GM04504 (cell line): ENCODE measurements around the gene ZBTB20.
A peak's percentile ranks its signal among the peaks of the same experiment; 100 is the strongest.

Experiments
- DNase-seq: peaks from one replicate; pipeline ENCODE4 v3.0.0-alpha.2; 2012; ENCODE audit warnings: low read depth

Gene ZBTB20

DNA sequence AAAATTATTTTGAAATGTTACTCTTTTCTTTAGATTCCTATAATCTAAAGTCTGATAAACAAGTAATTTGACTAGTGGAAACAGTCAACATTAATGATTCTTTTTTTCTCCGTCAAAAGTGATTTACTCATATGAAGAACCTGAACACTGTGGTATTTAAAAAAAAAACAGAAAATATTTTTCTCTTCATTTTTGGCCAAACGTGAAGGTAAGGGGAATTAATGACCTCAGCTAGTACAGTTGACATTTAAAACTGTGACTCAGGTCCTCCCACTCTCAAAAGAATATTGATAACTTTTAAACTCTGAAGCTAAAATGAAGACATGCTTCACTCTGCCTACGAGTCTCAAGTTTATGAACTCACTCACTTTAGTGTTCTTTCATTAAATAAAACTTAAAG, 818.7 kb downstream of the ZBTB20 start:
- DNase-seq = no peak

DNA sequence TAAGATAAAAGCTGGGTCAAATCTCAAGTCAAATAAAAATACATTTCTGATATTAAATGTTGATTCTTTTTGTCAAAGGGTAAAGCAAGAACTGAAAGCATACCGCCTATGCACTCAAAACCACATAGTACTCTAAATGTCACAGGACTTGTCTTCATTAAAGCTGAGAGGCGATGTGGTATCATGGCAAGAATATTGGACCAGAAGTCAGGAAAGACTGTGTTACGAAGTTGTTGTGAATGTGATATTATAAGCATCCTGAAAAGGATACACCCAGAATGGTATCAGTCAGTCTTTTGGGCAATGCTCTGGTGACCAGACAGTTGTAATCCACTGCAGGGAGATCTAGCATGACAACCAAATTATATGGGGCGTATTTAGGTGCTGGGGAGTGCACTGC, 819.4 kb downstream of the ZBTB20 start:
- no peak for DNase-seq

DNA sequence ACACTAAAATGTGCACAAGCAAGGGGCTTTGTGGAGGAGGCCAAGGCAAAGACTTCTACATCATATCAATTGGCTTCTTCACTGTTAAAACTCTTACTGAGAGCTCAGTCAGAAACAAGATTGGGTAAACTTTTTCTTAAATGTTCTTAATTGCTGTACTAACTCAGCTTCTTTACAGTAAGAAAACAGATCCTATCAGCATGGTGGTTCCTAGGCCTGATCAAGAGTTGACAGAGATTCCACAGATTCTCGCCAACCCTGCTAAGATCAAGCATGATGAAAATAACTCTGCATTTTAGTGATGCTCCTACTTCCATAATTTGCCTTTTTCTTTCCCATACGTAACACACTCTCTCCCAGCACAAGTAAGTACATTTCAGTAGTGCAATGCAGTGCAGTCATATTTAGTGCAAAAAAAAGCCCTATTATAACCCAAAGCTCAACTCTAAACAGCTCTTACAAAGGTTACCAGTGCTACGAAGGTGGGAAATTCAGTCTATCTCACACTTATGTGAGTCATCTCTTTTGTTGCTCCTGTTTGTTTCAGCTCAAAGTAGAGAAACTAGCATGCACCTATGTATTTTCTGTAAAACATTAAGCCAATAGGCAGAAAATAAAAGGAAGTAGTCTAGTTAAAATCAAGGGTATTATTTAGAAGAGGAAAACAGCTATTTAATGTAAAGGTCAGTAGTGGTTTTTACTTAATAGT, 823.4 kb downstream of the ZBTB20 start:
- no peak for DNase-seq

DNA sequence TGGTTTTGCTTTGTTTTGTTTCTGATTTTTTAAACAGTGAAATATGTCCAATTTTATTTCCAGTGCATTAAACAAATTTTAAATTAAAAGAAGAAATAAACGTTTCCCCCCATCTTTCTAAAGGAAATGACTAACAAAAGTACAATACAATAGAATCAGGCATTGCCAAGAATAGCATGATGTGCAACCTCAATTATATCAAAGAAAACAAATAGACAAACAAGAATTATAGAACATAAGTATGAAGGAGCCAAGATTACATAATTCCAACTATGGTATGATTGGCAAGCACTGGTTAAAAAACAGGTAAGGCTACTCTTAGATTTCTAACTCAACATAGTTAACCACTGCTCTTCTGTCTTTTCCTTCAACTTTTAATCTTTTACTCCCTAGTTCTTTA, 826.8 kb downstream of the ZBTB20 start:
- DNase-seq = no peak

DNA sequence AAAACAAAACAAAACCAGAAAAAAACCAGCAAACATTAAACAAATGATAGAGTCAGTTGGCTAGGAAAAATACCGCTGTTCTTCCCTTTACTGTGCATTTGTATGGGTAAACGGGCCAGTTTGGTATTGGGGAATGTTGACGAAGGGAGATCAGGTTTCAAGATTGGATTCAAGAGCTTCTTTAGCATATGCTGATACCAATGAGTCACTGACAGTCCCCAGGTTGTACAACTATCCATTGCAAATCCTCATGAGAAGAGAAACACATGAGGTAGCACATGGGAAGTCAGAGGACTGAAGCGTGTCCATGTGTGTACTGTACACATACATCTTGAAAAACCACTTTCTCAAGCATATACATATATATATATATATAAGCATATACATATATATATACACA, 827.6 kb downstream of the ZBTB20 start:
- peak; percentile 22 for DNase-seq

DNA sequence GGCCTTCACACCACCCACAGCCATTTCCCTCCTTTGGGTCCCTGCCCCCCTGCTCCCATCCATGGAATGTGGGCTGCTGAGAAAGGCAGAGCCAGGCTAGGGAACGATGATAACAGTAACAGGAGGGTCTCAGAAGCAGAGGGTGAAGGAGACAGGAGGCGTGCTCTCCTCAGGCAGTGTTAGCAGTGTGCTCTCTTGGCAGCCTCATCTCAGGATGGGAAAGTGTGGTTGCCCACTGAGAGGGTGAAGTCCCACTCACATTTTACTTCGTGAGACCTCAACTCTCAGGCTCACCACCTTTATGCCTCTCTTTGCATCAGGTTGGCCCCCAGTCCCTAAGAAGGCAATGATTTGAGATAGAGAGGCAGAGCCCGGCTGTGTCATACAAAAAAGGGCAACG, 828.8 kb downstream of the ZBTB20 start:
- DNase-seq = no peak

DNA sequence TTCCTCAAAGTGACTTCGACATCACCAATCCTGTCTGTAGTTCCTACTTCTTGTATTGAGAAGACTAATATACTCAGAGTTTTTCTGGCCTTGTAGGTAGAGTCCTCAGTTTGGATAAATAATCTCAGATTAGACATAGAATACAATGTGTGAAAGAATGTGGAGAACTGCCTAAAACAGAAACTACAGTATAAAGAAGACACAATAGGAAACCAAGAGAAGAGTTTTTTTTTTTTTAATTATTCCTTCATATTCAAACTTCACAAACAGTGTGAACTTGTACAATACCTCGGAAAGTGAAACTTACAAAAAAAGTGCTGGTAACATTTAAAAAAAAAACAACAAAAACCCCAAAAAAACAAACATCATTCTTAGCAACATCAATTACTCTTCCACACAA, 832.8 kb downstream of the ZBTB20 start:
- DNase-seq = no peak

DNA sequence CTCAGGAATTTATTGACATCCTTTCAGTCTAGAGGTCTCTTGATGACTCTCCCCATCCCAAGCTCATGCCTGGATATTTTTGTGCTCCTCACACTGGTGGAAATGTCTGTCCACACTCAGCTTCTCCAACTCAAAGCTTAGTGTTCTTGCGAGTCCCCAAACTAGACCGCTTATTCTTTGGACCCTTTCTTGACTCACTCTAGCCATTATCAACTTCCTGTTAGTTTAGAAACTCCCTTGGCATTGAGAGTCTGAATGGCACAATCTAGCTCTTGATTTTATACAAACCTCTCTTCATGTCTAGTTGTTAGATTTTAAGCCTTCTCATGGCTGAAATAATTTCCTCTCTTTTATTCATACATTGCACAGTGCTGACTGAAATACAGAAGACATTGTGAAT, 833.7 kb downstream of the ZBTB20 start:
- no peak for DNase-seq

DNA sequence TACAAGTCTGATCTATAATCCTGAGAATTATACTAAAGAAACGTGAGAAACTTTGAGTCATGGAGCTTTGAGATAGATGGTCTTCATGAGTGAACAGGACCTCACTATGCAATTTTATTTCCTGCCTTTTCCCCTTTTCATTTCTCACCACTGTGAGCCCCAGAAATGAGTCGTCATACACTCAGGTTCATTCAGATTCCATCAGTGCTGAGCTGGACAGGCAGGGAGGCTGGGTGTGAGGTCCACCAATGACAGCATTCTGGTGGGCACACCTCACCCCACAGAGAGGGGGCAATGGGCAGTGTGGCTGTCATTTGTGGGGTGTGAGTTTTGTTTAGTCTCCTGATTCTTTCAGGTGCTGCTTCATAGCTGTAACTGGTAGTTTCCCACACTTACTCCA, 836.4 kb downstream of the ZBTB20 start:
- DNase-seq = no peak

DNA sequence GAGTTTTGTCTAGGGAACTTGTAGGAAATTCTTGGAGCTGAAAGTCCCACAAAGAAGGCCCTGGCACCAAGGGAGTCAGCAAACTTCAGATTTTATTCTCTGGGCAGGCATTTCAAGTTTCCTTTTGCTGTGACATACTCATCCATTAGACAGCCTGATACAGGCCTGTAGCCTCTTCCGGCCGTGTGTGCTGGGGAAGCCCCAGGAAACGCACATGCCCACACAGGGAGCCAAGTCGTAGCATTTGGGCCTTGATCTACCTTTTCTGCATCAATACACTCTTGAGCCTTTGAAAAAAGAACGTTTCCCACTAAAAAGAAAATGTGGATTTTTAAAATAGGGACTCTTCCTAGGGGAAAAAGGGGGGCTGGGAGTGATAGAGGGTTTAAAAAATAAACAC, 838.3 kb downstream of the ZBTB20 start:
- DNase-seq = no peak

DNA sequence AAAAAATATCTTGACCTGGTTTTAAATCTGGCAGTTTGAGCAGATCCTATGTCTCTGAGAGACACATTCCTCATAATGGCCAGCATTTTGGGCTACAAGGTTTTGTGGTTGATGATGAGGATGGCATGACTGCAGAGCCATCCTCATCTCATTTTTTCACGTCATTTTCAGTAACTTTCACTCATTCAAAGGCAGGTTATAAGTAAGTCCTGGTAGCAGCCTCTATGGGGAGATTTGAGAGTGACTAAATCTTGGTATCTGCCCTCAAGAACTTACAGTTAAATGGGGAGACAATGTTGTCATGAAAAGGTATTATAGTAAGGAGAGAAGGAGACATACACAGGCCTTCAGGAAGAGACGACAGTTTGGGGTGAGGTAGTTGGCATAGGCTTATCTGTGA, 838.7 kb downstream of the ZBTB20 start:
- no peak for DNase-seq

DNA sequence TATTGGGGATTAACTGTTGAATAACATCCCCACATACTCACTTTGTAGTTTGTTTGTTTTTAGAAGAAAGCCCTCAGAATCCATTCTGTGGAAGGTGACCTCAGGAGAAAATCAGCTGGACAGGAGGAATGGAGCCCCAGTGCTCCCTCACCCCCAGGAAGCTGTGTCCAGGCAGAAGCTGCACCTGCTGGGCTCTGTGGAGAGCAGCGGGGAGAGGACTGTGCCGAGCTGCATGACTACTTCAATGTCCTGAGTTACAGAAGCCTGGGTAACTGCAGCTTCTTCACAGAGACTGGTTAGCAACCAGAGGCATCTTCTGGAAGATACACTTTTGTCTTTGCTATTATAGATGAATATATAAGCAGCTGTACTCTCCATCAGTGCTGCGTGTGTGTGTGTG, 839.3 kb downstream of the ZBTB20 start:
- no peak for DNase-seq

DNA sequence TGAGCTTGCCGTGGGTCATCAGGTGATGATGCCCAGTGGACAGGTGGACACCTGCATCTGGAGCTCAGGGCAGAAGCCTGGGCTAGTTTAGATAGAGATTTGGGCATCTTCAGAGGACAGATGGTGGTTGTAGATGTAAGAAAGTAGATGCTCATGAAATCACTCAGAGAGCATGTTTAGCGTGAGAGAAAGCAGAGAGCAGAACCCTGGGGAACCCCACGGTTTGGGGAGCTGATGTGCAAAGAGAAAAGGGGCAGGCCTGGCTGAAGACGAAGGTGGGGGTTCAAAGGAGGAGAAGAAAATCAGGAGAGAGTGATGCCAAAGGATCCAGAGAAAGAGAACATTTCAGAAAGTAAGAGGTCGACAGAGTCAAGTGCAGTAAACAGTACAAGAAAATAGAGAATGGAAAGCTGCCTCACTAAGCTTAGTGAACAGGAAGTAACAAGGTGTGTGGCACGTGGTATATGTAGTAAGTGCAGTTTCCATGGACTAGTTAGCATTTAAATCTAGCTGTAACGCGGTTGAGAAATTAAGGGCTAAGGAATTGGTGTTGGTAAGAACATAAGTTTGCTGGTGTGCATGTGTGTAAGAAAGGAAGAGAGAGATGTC, 839.8 kb downstream of the ZBTB20 start:
- no peak for DNase-seq

DNA sequence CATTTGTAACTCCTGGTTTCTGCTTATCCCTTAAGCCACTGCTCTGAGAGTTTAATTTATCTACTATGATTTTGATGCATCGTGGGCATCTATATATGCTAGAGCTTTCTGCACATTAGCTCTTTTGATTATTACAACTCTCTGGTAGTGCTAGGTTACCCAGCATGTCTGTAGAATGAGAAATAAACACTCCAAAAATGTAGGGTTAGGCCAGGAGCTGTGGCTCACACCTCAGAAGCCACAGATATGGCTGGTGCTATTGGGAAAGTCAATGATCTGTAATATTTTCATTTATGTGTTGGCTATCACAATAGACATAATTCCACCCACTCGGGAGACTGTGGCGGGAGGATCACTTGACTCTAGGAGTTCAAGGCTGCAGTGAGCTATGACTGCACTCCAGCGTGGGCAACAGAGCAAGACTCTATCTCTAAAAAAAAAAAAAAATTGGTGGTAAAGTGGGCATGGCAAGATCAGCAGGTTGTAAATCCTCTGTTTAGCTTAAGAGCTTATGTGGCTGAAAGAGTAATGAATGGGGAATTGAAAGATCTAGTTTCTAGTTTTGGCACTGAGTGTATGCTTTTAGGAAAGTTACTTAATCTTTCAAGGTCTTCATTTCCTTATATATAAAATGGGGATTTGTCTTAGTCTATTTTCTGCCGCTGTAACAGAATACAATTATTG, 847.0 kb downstream of the ZBTB20 start:
- no peak for DNase-seq

DNA sequence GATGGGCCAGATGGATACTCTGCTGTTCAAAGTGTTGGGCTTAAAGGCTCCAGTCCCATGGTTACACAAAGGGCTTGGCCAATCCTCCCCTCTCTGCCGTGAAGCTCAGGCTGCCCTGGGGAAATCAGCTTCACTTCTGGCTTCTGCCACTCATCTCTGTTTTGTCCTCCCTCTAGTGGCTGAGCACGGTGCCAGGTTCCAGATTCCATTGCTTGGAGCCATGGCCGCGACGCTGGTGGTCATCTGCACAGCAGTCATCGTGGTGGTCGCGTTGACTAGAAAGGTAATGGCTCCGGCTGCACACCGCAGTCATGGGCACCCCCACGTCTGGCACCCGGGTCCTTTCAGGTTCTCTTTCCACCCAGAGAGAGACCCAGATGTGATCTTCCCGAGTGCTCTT, 847.7 kb downstream of the ZBTB20 start:
- no peak for DNase-seq

DNA sequence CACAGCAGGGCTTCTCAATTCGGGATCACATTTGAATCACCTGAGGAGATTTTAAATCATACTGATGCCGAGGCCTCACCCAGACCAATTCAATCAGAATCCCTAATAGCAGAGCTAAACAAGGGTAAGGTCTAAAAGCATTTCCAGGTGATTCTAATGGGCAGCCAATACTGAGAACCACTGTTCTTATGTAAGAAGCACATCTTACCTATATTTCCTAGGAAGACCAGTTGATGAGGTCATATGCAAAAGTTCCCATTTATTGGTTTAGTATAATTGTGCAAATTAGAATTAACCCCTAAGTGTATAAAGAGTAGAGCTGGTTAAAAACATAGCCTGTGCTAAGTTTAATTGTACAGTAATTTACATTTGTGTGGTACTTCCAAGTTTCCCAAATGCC, 851.1 kb downstream of the ZBTB20 start:
- DNase-seq = no peak

DNA sequence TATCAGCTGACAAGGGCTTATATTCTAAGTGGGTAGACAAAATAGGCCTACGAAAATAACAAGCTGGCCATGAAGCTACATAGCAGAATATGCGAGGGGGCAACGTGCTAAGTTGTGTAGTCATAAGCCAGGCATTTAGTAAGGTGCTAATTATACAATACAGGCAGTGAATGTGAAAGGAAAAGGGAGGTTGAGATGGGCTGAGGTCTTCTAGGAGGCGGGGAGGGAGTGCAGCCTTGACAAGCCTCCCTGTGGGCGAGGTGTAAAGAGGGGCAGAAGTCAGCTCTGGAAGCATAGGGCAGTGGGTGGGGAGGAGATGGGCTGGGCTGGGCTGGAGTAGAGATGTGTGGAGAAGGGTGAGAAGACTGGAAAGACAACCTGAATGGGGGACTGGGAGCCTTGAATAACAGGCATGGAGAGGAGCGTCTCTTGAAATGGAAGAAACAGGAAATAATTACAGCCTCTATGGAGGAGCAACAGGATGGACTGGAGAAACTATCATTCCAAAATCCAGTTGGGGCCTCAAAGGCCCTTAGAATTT, 852.1 kb downstream of the ZBTB20 start:
- DNase-seq = no peak

DNA sequence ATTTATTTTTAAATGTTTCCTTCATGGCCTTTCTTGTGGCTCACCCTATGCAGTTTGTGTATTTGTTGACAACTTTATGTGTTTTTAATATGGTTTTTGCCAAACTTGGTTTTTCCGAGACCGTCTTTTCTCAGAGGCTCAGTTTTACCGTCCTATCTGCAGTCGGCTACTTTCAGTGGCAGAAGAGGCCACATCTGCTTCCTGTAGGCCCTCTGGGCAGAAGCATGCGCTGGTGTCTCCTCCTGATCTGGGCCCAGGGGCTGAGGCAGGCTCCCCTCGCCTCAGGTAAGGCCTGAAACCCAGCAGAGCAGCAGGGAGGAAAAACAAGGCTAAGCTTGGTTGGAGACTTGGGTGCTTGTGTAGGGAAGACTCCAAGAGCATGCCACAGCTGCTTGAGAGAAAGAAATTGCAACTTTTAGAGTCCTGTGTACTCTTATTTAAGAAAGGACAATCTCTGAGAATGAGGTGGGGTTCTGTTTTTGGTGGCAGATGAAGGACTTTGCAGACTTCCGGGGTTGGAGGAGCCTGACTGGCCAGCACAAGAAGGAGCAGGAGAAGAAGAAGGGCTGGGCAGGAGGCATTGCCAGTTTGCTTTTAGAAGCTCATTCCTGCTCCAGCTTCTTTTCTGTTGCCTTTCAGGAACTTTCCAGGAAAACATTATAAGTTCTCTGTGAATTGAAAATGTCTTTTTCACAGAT, 853.1 kb downstream of the ZBTB20 start, which contains the start of gene TIGIT:
Gene TIGIT (plus strand): TSS at position 191 of the 698 bp plus-strand sequence. CDS start 34 bp downstream, at position 225.
- no peak for DNase-seq

DNA sequence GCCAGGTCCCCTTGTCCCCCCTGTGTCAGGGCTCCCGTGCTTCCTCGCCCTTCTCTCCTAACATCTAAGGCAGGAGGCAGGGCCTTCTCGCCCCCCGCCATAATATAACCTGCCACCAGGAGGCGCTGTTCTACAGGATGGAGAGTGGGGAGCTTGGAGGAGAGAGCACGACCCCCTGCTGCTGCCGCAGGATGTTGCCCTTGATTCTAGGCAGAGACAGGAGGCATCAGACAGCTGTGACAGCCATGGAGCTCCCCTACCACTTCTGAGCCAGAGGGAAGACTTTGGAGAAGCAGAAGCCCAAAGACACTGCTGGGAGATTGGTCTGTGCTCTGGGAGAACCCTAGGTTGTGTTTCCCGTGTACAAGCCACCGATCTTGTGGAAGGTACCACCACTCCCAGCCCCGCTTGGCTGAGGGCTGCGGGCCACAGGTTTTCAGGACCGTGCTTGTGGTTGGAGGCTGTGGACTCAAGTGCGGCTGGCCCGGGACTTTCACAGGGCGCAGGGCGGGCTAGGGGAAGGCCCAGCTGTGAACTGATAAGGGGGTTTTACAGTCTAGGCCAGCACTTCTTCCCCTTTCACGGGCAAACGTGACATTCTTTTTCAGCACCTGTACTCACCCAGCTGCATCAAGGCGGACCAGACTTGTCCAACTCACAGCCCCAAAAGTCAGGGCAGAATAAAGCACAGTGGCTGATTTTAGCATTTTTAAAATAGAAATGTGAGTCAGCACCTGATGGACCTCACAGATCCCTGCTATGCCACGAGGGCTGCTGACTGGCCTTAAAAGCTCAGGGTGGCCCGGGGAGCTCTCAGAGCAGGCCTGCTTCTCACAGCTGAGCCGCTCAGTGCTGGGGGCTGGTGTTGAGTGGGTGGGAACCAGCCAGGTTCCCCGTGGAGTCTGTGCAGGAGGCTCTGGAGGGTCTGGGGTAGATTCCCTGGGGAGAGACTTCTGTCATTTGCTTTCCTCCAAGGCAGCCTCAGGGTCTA, 855.9 kb downstream of the ZBTB20 start:
- DNase-seq = no peak

DNA sequence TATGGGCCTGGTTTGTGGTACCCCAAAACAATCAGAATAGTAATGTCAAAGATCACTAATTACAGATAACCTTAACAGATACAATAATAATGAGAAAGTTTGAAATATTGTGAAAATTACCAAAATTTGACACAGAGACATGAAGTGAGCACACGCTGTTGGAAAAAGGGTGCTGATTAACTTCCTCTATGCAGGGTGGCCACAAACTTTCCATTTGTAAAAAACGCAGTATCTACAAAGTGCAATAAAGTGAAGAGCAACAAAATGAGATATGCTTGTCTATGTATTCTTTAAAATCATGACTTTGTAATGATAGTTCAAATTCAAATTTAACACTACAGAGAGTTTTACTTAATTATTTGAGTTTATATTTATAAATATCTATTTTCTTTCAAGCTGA, 860.8 kb downstream of the ZBTB20 start:
- DNase-seq = no peak

DNA sequence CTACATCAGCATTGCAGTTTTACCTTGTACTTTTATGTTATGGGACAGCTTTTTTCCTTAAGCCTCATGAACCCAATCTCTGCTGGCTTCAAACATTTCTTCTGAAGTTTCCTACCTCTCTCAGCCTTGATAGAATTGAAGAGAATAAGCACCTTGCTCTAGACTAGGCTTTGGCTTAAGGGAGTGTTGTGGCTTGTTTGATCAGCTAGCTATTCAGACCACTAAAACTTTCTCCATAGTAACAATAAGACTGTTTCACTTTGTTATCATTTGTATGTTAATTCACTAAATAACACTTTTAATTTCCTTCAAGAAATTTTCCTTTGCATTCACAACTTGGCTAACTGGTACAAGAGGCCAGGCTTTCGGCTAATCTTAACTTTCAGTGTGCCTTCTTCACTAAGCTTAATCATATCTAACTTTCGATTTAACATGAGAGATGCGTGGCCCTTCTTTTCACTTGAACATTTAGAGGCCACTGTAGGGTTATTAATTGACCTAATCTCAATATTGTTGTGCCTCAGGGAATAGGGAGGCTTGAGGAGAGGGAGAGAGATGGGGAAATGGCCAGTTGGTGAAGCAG, 861.3 kb downstream of the ZBTB20 start:
- no peak for DNase-seq
